Measurements from ENCODE around the gene RBX1.

RBX1 gene

DNA sequence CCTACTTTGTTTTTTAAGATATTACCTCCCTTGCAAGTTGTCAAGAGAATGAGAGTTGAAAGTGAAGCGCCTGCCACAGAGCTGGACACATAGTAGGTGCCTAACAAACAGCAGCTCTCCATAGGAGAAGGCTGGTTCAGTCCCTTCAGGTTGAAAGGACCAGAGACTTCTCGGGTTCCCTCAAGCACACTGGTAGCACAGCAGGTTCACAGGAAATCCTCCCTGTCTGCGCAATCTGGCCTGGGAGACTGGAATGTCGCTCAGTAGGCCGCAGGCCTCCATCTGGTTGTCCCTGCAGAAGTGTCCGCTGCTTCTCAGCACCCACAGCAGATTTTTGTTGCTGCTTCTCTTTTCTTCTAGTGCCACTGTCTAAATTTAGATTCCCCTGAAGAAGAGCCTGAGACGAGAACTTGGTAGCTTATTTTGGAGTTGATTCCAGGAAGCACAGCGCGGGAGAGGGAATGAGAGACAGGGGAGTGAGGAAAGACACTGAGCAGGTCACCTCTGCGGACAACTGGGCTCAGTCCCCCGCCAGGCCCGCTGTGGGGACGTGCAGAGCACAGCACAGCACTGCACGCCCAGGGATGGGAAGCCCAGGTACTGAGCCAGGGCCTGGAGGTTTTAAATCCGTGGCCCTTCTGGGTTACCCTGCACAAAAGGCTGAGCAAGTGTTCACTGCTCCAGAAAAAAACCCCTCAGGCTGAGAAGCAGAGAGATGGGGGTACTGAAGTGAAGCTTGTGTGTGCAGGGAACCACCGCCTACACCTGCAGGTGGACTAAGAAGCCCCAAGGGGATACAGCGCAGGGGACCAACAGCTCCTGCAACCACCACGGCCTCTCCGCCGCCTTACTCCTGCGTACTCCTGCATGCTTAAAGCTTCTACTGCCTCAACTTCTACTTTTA, 31.6 kb downstream of the RBX1 start:
- no peak for TF ChIP-seq RAD21 (IDR thresholded peaks at IDR 0.05; ENCODE audit: low read depth)

DNA sequence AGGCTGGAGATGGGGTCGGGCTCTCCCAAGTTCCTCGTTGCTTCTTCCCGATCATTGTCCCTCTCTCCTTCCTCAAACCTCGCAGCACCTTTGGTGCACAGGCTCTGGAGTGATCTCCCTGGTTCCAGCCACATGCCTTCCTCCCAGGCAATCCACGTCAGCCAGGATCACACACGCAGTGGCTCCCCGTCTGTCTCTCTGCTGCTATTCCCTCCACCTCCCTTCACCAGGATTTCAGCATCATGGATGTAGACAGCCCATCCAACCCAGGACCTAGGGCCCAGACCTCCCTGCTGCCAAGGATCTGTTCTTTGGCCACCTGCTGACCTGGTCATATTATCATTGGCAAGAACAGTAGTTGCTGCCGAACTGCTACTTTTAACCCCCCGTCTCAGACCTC, 40.1 kb downstream of the RBX1 start:
- TF ChIP-seq NFIC (IDR thresholded peaks at IDR 0.05), result no peak
- TF ChIP-seq, protein P1, sequence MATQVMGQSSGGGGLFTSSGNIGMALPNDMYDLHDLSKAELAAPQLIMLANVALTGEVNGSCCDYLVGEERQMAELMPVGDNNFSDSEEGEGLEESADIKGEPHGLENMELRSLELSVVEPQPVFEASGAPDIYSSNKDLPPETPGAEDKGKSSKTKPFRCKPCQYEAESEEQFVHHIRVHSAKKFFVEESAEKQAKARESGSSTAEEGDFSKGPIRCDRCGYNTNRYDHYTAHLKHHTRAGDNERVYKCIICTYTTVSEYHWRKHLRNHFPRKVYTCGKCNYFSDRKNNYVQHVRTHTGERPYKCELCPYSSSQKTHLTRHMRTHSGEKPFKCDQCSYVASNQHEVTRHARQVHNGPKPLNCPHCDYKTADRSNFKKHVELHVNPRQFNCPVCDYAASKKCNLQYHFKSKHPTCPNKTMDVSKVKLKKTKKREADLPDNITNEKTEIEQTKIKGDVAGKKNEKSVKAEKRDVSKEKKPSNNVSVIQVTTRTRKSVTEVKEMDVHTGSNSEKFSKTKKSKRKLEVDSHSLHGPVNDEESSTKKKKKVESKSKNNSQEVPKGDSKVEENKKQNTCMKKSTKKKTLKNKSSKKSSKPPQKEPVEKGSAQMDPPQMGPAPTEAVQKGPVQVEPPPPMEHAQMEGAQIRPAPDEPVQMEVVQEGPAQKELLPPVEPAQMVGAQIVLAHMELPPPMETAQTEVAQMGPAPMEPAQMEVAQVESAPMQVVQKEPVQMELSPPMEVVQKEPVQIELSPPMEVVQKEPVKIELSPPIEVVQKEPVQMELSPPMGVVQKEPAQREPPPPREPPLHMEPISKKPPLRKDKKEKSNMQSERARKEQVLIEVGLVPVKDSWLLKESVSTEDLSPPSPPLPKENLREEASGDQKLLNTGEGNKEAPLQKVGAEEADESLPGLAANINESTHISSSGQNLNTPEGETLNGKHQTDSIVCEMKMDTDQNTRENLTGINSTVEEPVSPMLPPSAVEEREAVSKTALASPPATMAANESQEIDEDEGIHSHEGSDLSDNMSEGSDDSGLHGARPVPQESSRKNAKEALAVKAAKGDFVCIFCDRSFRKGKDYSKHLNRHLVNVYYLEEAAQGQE (IDR thresholded peaks at IDR 0.05; ENCODE audit: low read depth), result no peak
- no peak for TF ChIP-seq ZBTB7A (IDR thresholded peaks at IDR 0.05; ENCODE audit: low read depth)
- TF ChIP-seq CEBPB (IDR thresholded peaks at IDR 0.05), result no peak

DNA sequence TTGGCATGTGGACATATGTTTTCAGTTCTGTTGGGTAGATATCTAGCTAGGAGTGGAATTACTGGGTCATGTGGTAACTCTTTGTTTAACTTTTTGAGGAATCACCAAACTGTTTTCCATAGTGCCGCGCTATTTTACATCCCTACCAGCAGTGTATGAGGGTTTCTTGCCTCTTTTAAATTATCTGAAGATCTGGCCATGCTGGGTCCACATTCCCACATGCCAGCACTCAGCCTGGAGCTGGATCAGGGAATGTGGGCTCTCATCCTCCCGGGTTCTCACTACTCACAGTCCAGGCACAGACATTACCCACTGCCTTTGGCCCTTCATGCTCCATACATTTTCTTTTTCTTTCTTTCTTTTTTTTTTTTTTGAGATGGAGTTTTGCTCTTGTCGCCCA, 44.6 kb downstream of the RBX1 start:
- TF ChIP-seq YY1 (IDR thresholded peaks at IDR 0.05; ENCODE audit: low read depth), result no peak
- no peak for TF ChIP-seq TEAD4 (IDR thresholded peaks at IDR 0.05)
- no peak for TF ChIP-seq ZBTB7A (IDR thresholded peaks at IDR 0.05; ENCODE audit: low read depth)
- TF ChIP-seq, protein P2, sequence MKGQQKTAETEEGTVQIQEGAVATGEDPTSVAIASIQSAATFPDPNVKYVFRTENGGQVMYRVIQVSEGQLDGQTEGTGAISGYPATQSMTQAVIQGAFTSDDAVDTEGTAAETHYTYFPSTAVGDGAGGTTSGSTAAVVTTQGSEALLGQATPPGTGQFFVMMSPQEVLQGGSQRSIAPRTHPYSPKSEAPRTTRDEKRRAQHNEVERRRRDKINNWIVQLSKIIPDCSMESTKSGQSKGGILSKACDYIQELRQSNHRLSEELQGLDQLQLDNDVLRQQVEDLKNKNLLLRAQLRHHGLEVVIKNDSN (IDR thresholded peaks at IDR 0.05), result no peak
- TF ChIP-seq, protein P1 (IDR thresholded peaks at IDR 0.05; ENCODE audit: low read depth), result no peak
- no peak for TF ChIP-seq TAF1 (IDR thresholded peaks at IDR 0.05; ENCODE audit: low read depth)
- TF ChIP-seq EP300 (IDR thresholded peaks at IDR 0.05; ENCODE audit: borderline replicate concordance), result no peak
- TF ChIP-seq EGR1 (IDR thresholded peaks at IDR 0.05), result no peak
- TF ChIP-seq, protein P3, sequence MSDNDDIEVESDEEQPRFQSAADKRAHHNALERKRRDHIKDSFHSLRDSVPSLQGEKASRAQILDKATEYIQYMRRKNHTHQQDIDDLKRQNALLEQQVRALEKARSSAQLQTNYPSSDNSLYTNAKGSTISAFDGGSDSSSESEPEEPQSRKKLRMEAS (IDR thresholded peaks at IDR 0.05), result no peak
- TF ChIP-seq TCF12 (IDR thresholded peaks at IDR 0.05; ENCODE audit: low read depth), result no peak
- no peak for TF ChIP-seq CEBPB (IDR thresholded peaks at IDR 0.05)
- no peak for TF ChIP-seq RAD21 (IDR thresholded peaks at IDR 0.05; ENCODE audit: low read depth)
- no peak for TF ChIP-seq CREB1 (IDR thresholded peaks at IDR 0.05; ENCODE audit: low read depth)
- TF ChIP-seq FOXM1 (IDR thresholded peaks at IDR 0.05; ENCODE audit: borderline replicate concordance, low read depth), result no peak
- no peak for TF ChIP-seq NFIC (IDR thresholded peaks at IDR 0.05)

DNA sequence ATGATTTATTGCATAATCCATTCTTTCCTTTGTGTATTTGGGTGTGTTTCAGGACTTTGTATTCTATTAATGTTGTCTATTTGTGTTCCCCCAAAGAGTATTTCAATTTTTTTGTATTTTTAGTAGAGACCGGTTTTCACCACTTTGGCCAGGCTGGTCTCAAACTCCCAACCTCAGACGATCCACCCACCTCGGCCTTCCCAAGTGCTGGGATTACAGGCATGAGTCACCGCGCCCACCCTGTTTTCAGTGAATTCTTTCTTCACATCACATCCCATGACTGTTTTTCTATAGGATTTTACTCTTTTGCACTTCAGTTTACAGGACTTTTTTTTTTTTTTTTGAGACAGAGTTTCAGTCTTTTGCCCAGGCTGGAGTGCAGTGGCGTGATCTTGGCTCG, 46.3 kb downstream of the RBX1 start:
- TF ChIP-seq, protein P3 (IDR thresholded peaks at IDR 0.05), result no peak
- TF ChIP-seq, protein P2 (IDR thresholded peaks at IDR 0.05), result no peak
- TF ChIP-seq TCF12 (IDR thresholded peaks at IDR 0.05; ENCODE audit: low read depth) (no peak), ZBTB7A (IDR thresholded peaks at IDR 0.05; ENCODE audit: low read depth) (no peak), RAD21 (IDR thresholded peaks at IDR 0.05; ENCODE audit: low read depth) (no peak), FOXM1 (IDR thresholded peaks at IDR 0.05; ENCODE audit: borderline replicate concordance, low read depth) (no peak), EP300 (IDR thresholded peaks at IDR 0.05; ENCODE audit: borderline replicate concordance) (no peak), NFIC (IDR thresholded peaks at IDR 0.05) (no peak), TAF1 (IDR thresholded peaks at IDR 0.05; ENCODE audit: low read depth) (no peak), EGR1 (IDR thresholded peaks at IDR 0.05) (no peak), YY1 (IDR thresholded peaks at IDR 0.05; ENCODE audit: low read depth) (no peak), CEBPB (IDR thresholded peaks at IDR 0.05) (no peak), CREB1 (IDR thresholded peaks at IDR 0.05; ENCODE audit: low read depth) (no peak), TEAD4 (IDR thresholded peaks at IDR 0.05) (no peak)
- TF ChIP-seq, protein P1 (IDR thresholded peaks at IDR 0.05; ENCODE audit: low read depth), result no peak
